GM23338 (cell line): Measurements from ENCODE around the gene PTMA. TPM values are rescaled to one million over a fixed set of nuclear protein-coding genes. Genes with fewer than 3 reads are reported as not detected.

Experiments used
- ATAC-seq: fragments of 200-7000 bp; cut with Tn5 transposase; 3 replicates; pipeline ENCODE4 v1.9.1; 2020
- DNase-seq: peaks from one replicate; pipeline ENCODE4 v3.0.0-alpha.2; 2015; ENCODE audit warnings: low spot score
- H2AFZ ChIP-seq: fragments of 200-600 bp; sonication (generic); 2 replicates; pipeline ENCODE4 v1.8.0; 2016; ENCODE audit warnings: antibody characterized with exemption, mild to moderate bottlenecking, moderate library complexity
- H3F3A ChIP-seq: fragments of 200-600 bp; sonication (generic); replicated peaks from 2 replicates; pipeline ENCODE4 v1.8.0; 2017; ENCODE audit warnings: antibody characterized with exemption, mixed run types, low read depth
- H3K27ac ChIP-seq: fragments of 200-600 bp; sonication (generic); 2 replicates; pipeline ENCODE4 v1.6.1; 2016; ENCODE audit warnings: low read depth
- H3K27me3 ChIP-seq: fragments of 200-600 bp; sonication (generic); 2 replicates; pipeline ENCODE4 v1.8.0; 2016; ENCODE audit warnings: mild to moderate bottlenecking, mixed run types, moderate library complexity; ENCODE audit not compliant: insufficient read depth
- H3K36me3 ChIP-seq: fragments of 200-600 bp; sonication (generic); 2 replicates; pipeline ENCODE4 v1.8.0; 2016; ENCODE audit warnings: mild to moderate bottlenecking; ENCODE audit not compliant: insufficient read depth
- H3K4me1 ChIP-seq: fragments of 200-600 bp; sonication (generic); 2 replicates; pipeline ENCODE4 v1.8.0; 2016; ENCODE audit warnings: mild to moderate bottlenecking, moderate library complexity; ENCODE audit not compliant: insufficient read depth
- H3K4me2 ChIP-seq: fragments of 200-600 bp; sonication (generic); 2 replicates; pipeline ENCODE4 v1.7.1; 2017; ENCODE audit warnings: mixed run types
- H3K4me3 ChIP-seq: fragments of 200-600 bp; sonication (generic); 2 replicates; pipeline ENCODE4 v1.6.1; 2016; ENCODE audit warnings: mixed run types
- H3K79me2 ChIP-seq: fragments of 200-600 bp; sonication (generic); replicated peaks from 2 replicates; pipeline ENCODE4 v1.8.0; 2017; ENCODE audit warnings: mild to moderate bottlenecking; ENCODE audit not compliant: insufficient read depth
- H3K9me2 ChIP-seq: fragments of 200-600 bp; sonication (generic); 2 replicates; pipeline ENCODE4 v1.8.0; 2017; ENCODE audit not compliant: insufficient read depth
- H4K20me1 ChIP-seq: fragments of 200-600 bp; sonication (generic); replicated peaks from 2 replicates; pipeline ENCODE4 v1.8.0; 2017; ENCODE audit warnings: mild to moderate bottlenecking; ENCODE audit not compliant: insufficient read depth
- H3K27ac Mint-ChIP-seq: 2 replicates; pipeline ENCODE4 v1.8.0; 2020; ENCODE audit warnings: inconsistent platforms, mild to moderate bottlenecking, moderate library complexity, mixed read lengths
- H3K27me3 Mint-ChIP-seq: 3 replicates; pipeline ENCODE4 v1.8.0; 2022; ENCODE audit warnings: low read depth, mild to moderate bottlenecking, moderate library complexity, mixed read lengths, inconsistent platforms; ENCODE audit not compliant: insufficient read depth, poor library complexity
- H3K36me3 Mint-ChIP-seq: 3 replicates; pipeline ENCODE4 v1.8.0; 2021; ENCODE audit warnings: low read depth, mild to moderate bottlenecking, inconsistent platforms, moderate library complexity, mixed read lengths
- H3K4me1 Mint-ChIP-seq: 3 replicates; pipeline ENCODE4 v1.8.0; 2020; ENCODE audit warnings: mild to moderate bottlenecking, inconsistent platforms, mixed read lengths
- H3K4me3 Mint-ChIP-seq: 3 replicates; pipeline ENCODE4 v1.8.0; 2021; ENCODE audit warnings: moderate library complexity, mild to moderate bottlenecking, inconsistent platforms, mixed read lengths
- H3K9me3 Mint-ChIP-seq: 3 replicates; pipeline ENCODE4 v1.8.0; 2020; ENCODE audit warnings: moderate library complexity, mild to moderate bottlenecking, inconsistent platforms, mixed read lengths
- CREB1 ChIP-seq: fragments of 250-450 bp; sonication (Bioruptor Pico); IDR thresholded peaks from 2 replicates; pipeline ENCODE4 v1.5.0; 2020; ENCODE audit warnings: low read depth, mild to moderate bottlenecking, moderate library complexity
- EZH2 ChIP-seq: fragments of 200-600 bp; sonication (generic); IDR thresholded peaks from one replicate; pipeline ENCODE4 v1.8.0; 2017; ENCODE audit warnings: antibody characterized with exemption, mild to moderate bottlenecking, low read depth; ENCODE audit not compliant: unreplicated experiment
- EZH2phosphoT487 ChIP-seq: fragments of 200-600 bp; sonication (generic); IDR thresholded peaks from one replicate; pipeline ENCODE4 v1.8.1; 2018; ENCODE audit warnings: antibody characterized with exemption; ENCODE audit not compliant: unreplicated experiment
- JUNB ChIP-seq: IDR thresholded peaks from one replicate; pipeline ENCODE4 v1.6.1; 2016; ENCODE audit warnings: antibody characterized with exemption; ENCODE audit not compliant: unreplicated experiment
- NANOG ChIP-seq: IDR thresholded peaks from 2 replicates; pipeline ENCODE4 v1.6.1; 2016; ENCODE audit warnings: antibody characterized with exemption, borderline replicate concordance
- POLR2AphosphoS5 ChIP-seq: IDR thresholded peaks from 2 replicates; pipeline ENCODE4 v1.6.1; 2016; ENCODE audit warnings: antibody characterized with exemption, low read depth
- REST ChIP-seq: IDR thresholded peaks from one replicate; pipeline ENCODE4 v1.6.1; 2018; ENCODE audit warnings: antibody characterized with exemption; ENCODE audit not compliant: unreplicated experiment
- STAT1 ChIP-seq: IDR thresholded peaks from one replicate; pipeline ENCODE4 v1.6.1; 2016; ENCODE audit warnings: antibody characterized with exemption; ENCODE audit not compliant: unreplicated experiment
- ZNF114 ChIP-seq: fragments of 250-450 bp; sonication (Bioruptor Pico); IDR thresholded peaks from 2 replicates; pipeline ENCODE4 v1.5.0; 2020; ENCODE audit warnings: mild to moderate bottlenecking, moderate library complexity
- ZNF331 ChIP-seq: fragments of 250-450 bp; sonication (Bioruptor Pico); IDR thresholded peaks from 2 replicates; pipeline ENCODE4 v1.5.0; 2020; ENCODE audit warnings: low read depth, mild to moderate bottlenecking, moderate library complexity
- polyA plus RNA-seq: library from polyadenylated mRNA; unstranded; fragments of >200 nt; fragmentation: Nextera tagmentation; extraction: Ambion mirVana; gene quantifications from 2 replicates; pipeline ENCODE4 v1.2.1, GENCODE V29; 2016
- total RNA-seq: library from RNA; depleted of rRNA; stranded (reverse); fragments of >200 nt; shearing (Covaris generic); gene quantifications from 2 replicates; pipeline ENCODE4 v1.2.3, GENCODE V29; 2014
- TF ChIP-seq, protein P1 (sequence below), 2 experiments: fragments of 200-600 bp in 1 of 2; sonication (generic) in 1 of 2; conservative IDR thresholded peaks; 2 replicates each; pipeline versions ENCODE4 v1.5.1 to v1.6.1; 2016 to 2017; ENCODE audit warnings: antibody characterized with exemption in 2 of 2, low read depth in 2 of 2, mild to moderate bottlenecking in 2 of 2, moderate library complexity in 1 of 2
- TF ChIP-seq, protein P2 (sequence below): IDR thresholded peaks from 2 replicates; pipeline ENCODE4 v1.6.1; 2016; ENCODE audit warnings: antibody characterized with exemption
- TF ChIP-seq, protein P3 (sequence below): fragments of 250-450 bp; sonication (Bioruptor Pico); IDR thresholded peaks from 2 replicates; pipeline ENCODE4 v1.5.0; 2020; ENCODE audit warnings: mild to moderate bottlenecking, moderate library complexity

PTMA gene
- total and polyA plus RNA-seq, 2 experiments from 2014 or later = 1,861 to 8,990 TPM

DNA sequence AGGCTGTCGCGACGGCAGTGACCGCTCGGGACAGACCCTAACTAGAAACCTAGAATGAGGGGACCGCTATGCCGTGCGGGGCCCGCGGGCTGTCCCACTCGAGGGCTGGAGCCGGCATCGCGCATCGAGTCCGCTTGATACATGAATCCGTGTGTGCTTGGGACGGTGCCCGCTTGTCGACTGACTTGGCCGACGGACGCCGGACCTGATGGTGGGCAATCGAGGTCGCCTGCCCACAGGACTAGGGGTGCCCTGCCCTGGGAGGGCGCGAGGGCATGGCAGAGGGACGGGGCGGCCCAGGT lies 749 bp upstream of the PTMA start:
- no peak for DNase-seq
- peak overlapping the region; percentile 100 for H3K27ac Mint-ChIP-seq
- H3K9me3 Mint-ChIP-seq = peaks cover 22% of the 10 kb centered on the region
- Histone ChIP-seq H3F3A (peaks cover 31% of the 10 kb centered on the region), H3K4me2 (peak overlapping the region; percentile 95), H4K20me1 (peaks cover 17% of the 10 kb centered on the region), H3K27ac (peak overlapping the region; percentile 100), H2AFZ (no peak overlapping the region), H3K36me3 (peaks cover 26% of the 10 kb centered on the region), H3K4me3 (peak overlapping the region; percentile 88), H3K27me3 (no peaks in the 10 kb centered on the region), H3K9me2 (no peaks in the 10 kb centered on the region), H3K79me2 (peaks cover 64% of the 10 kb centered on the region), H3K4me1 (peaks cover 23% of the 10 kb centered on the region)
- peaks cover 16% of the 10 kb centered on the region for H3K4me1 Mint-ChIP-seq
- TF ChIP-seq, protein P1, sequence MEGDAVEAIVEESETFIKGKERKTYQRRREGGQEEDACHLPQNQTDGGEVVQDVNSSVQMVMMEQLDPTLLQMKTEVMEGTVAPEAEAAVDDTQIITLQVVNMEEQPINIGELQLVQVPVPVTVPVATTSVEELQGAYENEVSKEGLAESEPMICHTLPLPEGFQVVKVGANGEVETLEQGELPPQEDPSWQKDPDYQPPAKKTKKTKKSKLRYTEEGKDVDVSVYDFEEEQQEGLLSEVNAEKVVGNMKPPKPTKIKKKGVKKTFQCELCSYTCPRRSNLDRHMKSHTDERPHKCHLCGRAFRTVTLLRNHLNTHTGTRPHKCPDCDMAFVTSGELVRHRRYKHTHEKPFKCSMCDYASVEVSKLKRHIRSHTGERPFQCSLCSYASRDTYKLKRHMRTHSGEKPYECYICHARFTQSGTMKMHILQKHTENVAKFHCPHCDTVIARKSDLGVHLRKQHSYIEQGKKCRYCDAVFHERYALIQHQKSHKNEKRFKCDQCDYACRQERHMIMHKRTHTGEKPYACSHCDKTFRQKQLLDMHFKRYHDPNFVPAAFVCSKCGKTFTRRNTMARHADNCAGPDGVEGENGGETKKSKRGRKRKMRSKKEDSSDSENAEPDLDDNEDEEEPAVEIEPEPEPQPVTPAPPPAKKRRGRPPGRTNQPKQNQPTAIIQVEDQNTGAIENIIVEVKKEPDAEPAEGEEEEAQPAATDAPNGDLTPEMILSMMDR (conservative IDR thresholded peaks at IDR 0.05; ENCODE audit: low read depth in 2 of 2) = no peak
- TF ChIP-seq NANOG (no peak), ZNF114 (CRISPR knock-in tag) (no peak), EZH2 (no peak), STAT1 (no peak), POLR2AphosphoS5 (no peak), JUNB (no peak), REST (no peak), ZNF331 (no peak), EZH2phosphoT487 (no peak), CREB1 (CRISPR knock-in tag) (no peak)
- TF ChIP-seq, protein P2, sequence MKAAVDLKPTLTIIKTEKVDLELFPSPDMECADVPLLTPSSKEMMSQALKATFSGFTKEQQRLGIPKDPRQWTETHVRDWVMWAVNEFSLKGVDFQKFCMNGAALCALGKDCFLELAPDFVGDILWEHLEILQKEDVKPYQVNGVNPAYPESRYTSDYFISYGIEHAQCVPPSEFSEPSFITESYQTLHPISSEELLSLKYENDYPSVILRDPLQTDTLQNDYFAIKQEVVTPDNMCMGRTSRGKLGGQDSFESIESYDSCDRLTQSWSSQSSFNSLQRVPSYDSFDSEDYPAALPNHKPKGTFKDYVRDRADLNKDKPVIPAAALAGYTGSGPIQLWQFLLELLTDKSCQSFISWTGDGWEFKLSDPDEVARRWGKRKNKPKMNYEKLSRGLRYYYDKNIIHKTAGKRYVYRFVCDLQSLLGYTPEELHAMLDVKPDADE = no peak
- TF ChIP-seq, protein P3, sequence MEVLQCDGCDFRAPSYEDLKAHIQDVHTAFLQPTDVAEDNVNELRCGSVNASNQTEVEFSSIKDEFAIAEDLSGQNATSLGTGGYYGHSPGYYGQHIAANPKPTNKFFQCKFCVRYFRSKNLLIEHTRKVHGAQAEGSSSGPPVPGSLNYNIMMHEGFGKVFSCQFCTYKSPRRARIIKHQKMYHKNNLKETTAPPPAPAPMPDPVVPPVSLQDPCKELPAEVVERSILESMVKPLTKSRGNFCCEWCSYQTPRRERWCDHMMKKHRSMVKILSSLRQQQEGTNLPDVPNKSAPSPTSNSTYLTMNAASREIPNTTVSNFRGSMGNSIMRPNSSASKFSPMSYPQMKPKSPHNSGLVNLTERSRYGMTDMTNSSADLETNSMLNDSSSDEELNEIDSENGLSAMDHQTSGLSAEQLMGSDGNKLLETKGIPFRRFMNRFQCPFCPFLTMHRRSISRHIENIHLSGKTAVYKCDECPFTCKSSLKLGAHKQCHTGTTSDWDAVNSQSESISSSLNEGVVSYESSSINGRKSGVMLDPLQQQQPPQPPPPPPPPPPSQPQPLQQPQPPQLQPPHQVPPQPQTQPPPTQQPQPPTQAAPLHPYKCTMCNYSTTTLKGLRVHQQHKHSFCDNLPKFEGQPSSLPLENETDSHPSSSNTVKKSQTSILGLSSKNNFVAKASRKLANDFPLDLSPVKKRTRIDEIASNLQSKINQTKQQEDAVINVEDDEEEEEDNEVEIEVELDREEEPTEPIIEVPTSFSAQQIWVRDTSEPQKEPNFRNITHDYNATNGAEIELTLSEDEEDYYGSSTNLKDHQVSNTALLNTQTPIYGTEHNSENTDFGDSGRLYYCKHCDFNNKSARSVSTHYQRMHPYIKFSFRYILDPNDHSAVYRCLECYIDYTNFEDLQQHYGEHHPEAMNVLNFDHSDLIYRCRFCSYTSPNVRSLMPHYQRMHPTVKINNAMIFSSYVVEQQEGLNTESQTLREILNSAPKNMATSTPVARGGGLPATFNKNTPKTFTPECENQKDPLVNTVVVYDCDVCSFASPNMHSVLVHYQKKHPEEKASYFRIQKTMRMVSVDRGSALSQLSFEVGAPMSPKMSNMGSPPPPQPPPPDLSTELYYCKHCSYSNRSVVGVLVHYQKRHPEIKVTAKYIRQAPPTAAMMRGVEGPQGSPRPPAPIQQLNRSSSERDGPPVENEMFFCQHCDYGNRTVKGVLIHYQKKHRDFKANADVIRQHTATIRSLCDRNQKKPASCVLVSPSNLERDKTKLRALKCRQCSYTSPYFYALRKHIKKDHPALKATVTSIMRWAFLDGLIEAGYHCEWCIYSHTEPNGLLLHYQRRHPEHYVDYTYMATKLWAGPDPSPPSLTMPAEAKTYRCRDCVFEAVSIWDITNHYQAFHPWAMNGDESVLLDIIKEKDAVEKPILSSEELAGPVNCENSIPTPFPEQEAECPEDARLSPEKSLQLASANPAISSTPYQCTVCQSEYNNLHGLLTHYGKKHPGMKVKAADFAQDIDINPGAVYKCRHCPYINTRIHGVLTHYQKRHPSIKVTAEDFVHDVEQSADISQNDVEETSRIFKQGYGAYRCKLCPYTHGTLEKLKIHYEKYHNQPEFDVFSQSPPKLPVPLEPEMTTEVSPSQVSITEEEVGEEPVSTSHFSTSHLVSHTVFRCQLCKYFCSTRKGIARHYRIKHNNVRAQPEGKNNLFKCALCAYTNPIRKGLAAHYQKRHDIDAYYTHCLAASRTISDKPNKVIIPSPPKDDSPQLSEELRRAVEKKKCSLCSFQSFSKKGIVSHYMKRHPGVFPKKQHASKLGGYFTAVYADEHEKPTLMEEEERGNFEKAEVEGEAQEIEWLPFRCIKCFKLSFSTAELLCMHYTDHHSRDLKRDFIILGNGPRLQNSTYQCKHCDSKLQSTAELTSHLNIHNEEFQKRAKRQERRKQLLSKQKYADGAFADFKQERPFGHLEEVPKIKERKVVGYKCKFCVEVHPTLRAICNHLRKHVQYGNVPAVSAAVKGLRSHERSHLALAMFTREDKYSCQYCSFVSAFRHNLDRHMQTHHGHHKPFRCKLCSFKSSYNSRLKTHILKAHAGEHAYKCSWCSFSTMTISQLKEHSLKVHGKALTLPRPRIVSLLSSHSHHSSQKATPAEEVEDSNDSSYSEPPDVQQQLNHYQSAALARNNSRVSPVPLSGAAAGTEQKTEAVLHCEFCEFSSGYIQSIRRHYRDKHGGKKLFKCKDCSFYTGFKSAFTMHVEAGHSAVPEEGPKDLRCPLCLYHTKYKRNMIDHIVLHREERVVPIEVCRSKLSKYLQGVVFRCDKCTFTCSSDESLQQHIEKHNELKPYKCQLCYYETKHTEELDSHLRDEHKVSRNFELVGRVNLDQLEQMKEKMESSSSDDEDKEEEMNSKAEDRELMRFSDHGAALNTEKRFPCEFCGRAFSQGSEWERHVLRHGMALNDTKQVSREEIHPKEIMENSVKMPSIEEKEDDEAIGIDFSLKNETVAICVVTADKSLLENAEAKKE = no peak
- H3K27me3 Mint-ChIP-seq = peaks cover 50% of the 10 kb centered on the region
- H3K36me3 Mint-ChIP-seq = peaks cover 36% of the 10 kb centered on the region
- ATAC-seq = peak; percentile 2
- peak overlapping the region; percentile 96 for H3K4me3 Mint-ChIP-seq
